ENCODE data around the gene CMIP. TPM values are rescaled to one million over a fixed set of nuclear protein-coding genes. Genes with fewer than 3 reads are reported as not detected.

CMIP gene
- total RNA-seq, 2 donors from 2014 or later: 30.1 to 95.1 TPM

- H3K36me3 ChIP-seq: no peaks in the 10 kb centered on the region
- no peak for DNase-seq (ENCODE audit: low spot score)
- 94% methylated on average over 14 of the region's 14 CpGs for WGBS
- H3K4me1 ChIP-seq (replicated peaks): no peaks in the 10 kb centered on the region
- H3K9me3 ChIP-seq: no peaks in the 10 kb centered on the region
- no peaks in the 10 kb centered on the region for H3K27me3 ChIP-seq (replicated peaks; ENCODE audit: insufficient read depth)
- no peak overlapping the region for H3K4me3 ChIP-seq
- no peak for TF ChIP-seq POLR2A (IDR thresholded peaks at IDR 0.05)
- TF ChIP-seq CTCF (IDR thresholded peaks at IDR 0.05): no peak
- no peak for TF ChIP-seq POLR2AphosphoS5 (IDR thresholded peaks at IDR 0.05)
- H3K27ac ChIP-seq: no peak overlapping the region
- intact Hi-C loops (cut with DNase I): no loop called here
Observed at GRCh38 chr16:81671738-81672597, 227.4 kb downstream of the CMIP start.

GRCh38 chr16:81673432-81673831 lies 228.8 kb downstream of the CMIP start:
- Histone ChIP-seq H3K36me3 (no peaks in the 10 kb centered on the region), H3K4me1 (replicated peaks) (no peaks in the 10 kb centered on the region), H3K27me3 (replicated peaks; ENCODE audit: insufficient read depth) (no peaks in the 10 kb centered on the region), H3K9me3 (no peaks in the 10 kb centered on the region), H3K27ac (no peak overlapping the region), H3K4me3 (no peak overlapping the region)
- intact Hi-C loops (cut with DNase I): no loop called here
- DNase-seq (ENCODE audit: low spot score): no peak
- WGBS: 91% methylated on average over 7 of the region's 7 CpGs
- TF ChIP-seq POLR2A (IDR thresholded peaks at IDR 0.05) (no peak), POLR2AphosphoS5 (IDR thresholded peaks at IDR 0.05) (no peak), CTCF (IDR thresholded peaks at IDR 0.05) (no peak)

- no peaks in the 10 kb centered on the region for H3K9me3 ChIP-seq
- H3K27me3 ChIP-seq (replicated peaks; ENCODE audit: insufficient read depth): no peaks in the 10 kb centered on the region
- H3K27ac ChIP-seq: no peak overlapping the region
- no peak for TF ChIP-seq POLR2AphosphoS5 (IDR thresholded peaks at IDR 0.05)
- no peak for TF ChIP-seq POLR2A (IDR thresholded peaks at IDR 0.05)
- no peak for TF ChIP-seq CTCF (IDR thresholded peaks at IDR 0.05)
- H3K4me1 ChIP-seq (replicated peaks): no peaks in the 10 kb centered on the region
- H3K36me3 ChIP-seq: no peaks in the 10 kb centered on the region
- 71% methylated on average over 3 of the region's 3 CpGs for WGBS
- intact Hi-C loops (cut with DNase I): no loop called here
- DNase-seq (ENCODE audit: low spot score): no peak
- H3K4me3 ChIP-seq: no peak overlapping the region
Observed at GRCh38 chr16:81675662-81676061, 231.1 kb downstream of the CMIP start.

- Histone ChIP-seq H3K27me3 (replicated peaks; ENCODE audit: insufficient read depth) (no peaks in the 10 kb centered on the region), H3K36me3 (no peaks in the 10 kb centered on the region), H3K4me1 (replicated peaks) (no peaks in the 10 kb centered on the region), H3K4me3 (no peak overlapping the region), H3K27ac (no peak overlapping the region), H3K9me3 (no peaks in the 10 kb centered on the region)
- intact Hi-C loops (cut with DNase I): no loop called here
- TF ChIP-seq CTCF (IDR thresholded peaks at IDR 0.05): no peak
- no peak for TF ChIP-seq POLR2AphosphoS5 (IDR thresholded peaks at IDR 0.05)
- TF ChIP-seq POLR2A (IDR thresholded peaks at IDR 0.05): no peak
- WGBS: 56% methylated on average over 19 of the region's 19 CpGs
- no peak for DNase-seq (ENCODE audit: low spot score)
Observed at GRCh38 chr16:81676066-81676882, 231.7 kb downstream of the CMIP start.

All from prostate gland (tissue), 2 donors.